Left ventricle myocardium inferior (tissue), 1 donor: ENCODE results near the gene S100A12. TPM values are rescaled to one million over a fixed set of nuclear protein-coding genes. Genes with fewer than 3 reads are reported as not detected.
"Not testable (repeated sequence)": the region's sequence is repeated elsewhere in the genome, so short reads cannot be mapped to it uniquely, and the experiment has no call there.

Experiments
- DNase-seq: peaks from one replicate; pipeline ENCODE4 v3.0.0-alpha.2; 2020
- H3K27ac ChIP-seq: fragments of 200-600 bp; replicated peaks from 2 replicates; pipeline ENCODE4 v1.8.0; 2021
- H3K27me3 ChIP-seq: fragments of 200-600 bp; 2 replicates; pipeline ENCODE4 v1.8.0; 2021; ENCODE audit warnings: low read depth
- H3K36me3 ChIP-seq: fragments of 200-600 bp; 2 replicates; pipeline ENCODE4 v1.8.0; 2021
- H3K4me1 ChIP-seq: fragments of 200-600 bp; 2 replicates; pipeline ENCODE4 v1.8.0; 2021
- H3K4me3 ChIP-seq: fragments of 200-600 bp; 2 replicates; pipeline ENCODE4 v1.8.0; 2021; ENCODE audit warnings: mild to moderate bottlenecking, moderate library complexity
- H3K9me3 ChIP-seq: fragments of 200-600 bp; replicated peaks from 2 replicates; pipeline ENCODE4 v1.8.0; 2021
- CTCF ChIP-seq: fragments of 200-600 bp; IDR thresholded peaks from 2 replicates; pipeline ENCODE4 v1.8.0; 2021; ENCODE audit warnings: antibody characterized with exemption, mild to moderate bottlenecking, borderline replicate concordance
- intact Hi-C: fragments of 100-400 bp; cut with micrococcal nuclease; formaldehyde crosslinking; loops from one replicate; pipeline ENCODE4 v1.11.0; 2022
- long read RNA-seq: library from polyadenylated mRNA; unstranded; transcript quantifications from one replicate; pipeline ENCODE4 v2.0.0, GENCODE V29; 2021
- total RNA-seq: library from RNA; stranded (reverse); fragmentation: NEBNext Ultra II Directional; extraction: Animal tissue kit (Norgen Biotek cat#: 25700); gene quantifications from one replicate; pipeline ENCODE4 v1.2.1, GENCODE V29; 2021
- donor health status: DM: no; HTN: yes; CAD: no; lungs with severe emphysema.

The S100A12 gene
- 2.3 TPM for total RNA-seq
- long read RNA-seq: 0 reads

DNA sequence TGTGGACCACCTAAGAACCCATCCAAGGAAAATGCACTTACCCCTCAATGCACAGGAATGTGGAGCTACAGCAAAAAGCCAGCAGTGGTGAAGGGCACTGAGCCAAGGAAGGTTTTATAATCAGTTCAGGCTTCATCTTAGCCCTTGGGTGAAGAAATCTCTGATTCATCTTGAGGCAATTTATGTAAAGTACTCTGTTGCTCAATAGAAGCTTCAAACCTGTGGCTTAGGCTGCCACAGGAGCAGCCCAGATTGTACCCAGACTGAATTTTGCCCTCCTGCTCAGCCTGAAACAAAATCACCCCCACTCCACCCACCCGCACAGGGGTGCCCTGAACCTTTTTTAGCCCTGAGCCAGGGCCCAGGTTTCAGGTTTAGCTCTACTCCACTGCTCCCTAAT lies at the start of gene S100A12:
Gene S100A12, minus strand, starts transcription at position 111 of the 400 bp plus-strand sequence. CDS start 1,029 bp downstream, outside the sequence.
- intact Hi-C loops: no loop called here
- Histone ChIP-seq H3K36me3 (no peaks in the 10 kb centered on the region), H3K4me1 (no peaks in the 10 kb centered on the region), H3K27ac (no peak within 1 kb of the TSS), H3K27me3 (peaks cover 25% of the 10 kb centered on the region), H3K4me3 (no peak within 1 kb of the TSS), H3K9me3 (peaks cover 3% of the 10 kb centered on the region)
- no peak for TF ChIP-seq CTCF
- DNase-seq: no peak

- Histone ChIP-seq H3K4me3 (no peak overlapping the region), H3K9me3 (no peaks in the 10 kb centered on the region), H3K27ac (no peak overlapping the region), H3K36me3 (no peaks in the 10 kb centered on the region), H3K27me3 (peaks cover 64% of the 10 kb centered on the region), H3K4me1 (no peaks in the 10 kb centered on the region)
- peak; percentile 67 for DNase-seq
- no peak for TF ChIP-seq CTCF
- intact Hi-C loops: no loop called here
Observed at GRCh38 chr1:153422450-153423068, 47.1 kb upstream of the S100A12 start.

- no peaks in the 10 kb centered on the region for H3K4me1 ChIP-seq
- H3K9me3 ChIP-seq: no peaks in the 10 kb centered on the region
- intact Hi-C loops: no loop called here
- peaks cover 49% of the 10 kb centered on the region for H3K27me3 ChIP-seq
- DNase-seq: no peak
- no peak for TF ChIP-seq CTCF
- no peak overlapping the region for H3K27ac ChIP-seq
- no peaks in the 10 kb centered on the region for H3K36me3 ChIP-seq
- H3K4me3 ChIP-seq: no peak overlapping the region
Observed at GRCh38 chr1:153420306-153420705, 44.9 kb upstream of the S100A12 start.

DNA sequence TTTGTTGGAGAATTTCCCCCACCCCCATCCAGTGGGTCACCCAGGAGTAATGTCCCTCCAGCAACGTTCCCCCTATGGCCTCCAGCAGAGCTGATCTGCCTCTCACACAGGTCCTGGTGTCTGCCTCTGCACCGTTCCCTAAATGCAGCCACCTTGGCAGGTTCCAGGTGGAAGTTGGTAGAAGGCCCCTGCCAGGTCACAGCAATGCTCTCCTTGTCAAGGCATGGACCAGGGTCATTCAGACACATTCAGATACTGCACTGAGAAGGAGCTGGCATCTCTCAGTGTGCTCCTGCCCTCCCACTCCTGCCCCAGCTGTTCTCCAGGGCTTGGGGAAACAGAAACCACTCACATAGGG lies 44.0 kb upstream of the S100A12 start:
- H3K36me3 ChIP-seq, DNase-seq, H3K4me3 ChIP-seq, H3K9me3 ChIP-seq, H3K4me1 ChIP-seq, H3K27ac ChIP-seq, intact Hi-C loops: not testable (repeated sequence)
- peaks cover 44% of the 10 kb centered on the region for H3K27me3 ChIP-seq

- intact Hi-C loops: not testable (repeated sequence)
Observed at GRCh38 chr1:153418758-153419435, 43.5 kb upstream of the S100A12 start.

DNA sequence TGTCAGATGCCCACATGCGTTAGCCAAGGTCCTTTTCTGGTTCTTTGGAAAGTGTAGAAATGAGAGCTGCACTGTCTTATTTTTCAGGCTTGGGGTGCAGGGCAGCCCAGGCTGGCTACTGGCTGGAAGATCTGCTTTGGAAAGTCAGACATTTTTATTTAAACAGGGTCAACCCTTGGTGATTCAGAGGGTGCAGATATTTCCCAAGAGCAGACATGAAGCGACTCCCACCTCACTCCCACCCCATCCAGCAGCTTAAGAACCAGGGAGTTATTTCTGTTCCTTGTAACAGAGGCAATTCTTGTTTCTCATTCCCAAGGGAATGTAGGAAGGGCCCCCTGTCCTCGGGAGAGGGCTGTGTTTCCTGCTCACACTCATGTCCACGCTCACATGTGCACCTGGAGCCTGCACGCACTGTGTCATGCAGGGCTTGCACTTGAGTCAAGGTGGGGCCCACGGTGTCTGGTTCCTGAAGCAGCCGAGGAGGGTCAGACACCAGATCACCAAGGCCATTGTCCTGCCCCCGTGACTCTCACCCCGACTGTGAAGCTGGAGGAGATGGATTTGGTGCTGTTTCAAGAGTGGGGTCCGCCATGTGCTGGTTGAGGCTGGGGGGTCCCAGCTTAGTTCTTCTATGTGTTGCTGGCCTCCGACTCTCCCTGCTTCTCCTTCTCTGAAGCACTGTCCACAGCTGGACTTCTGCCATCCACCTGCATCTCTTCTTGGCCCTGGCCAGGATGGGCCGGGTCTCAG lies 41.9 kb upstream of the S100A12 start:
- no peaks in the 10 kb centered on the region for H3K4me1 ChIP-seq
- TF ChIP-seq CTCF: no peak
- H3K27me3 ChIP-seq: peaks cover 35% of the 10 kb centered on the region
- peaks cover 12% of the 10 kb centered on the region for H3K9me3 ChIP-seq
- H3K36me3 ChIP-seq: no peaks in the 10 kb centered on the region
- no peak overlapping the region for H3K27ac ChIP-seq
- no peak overlapping the region for H3K4me3 ChIP-seq
- DNase-seq: no peak
- intact Hi-C loops: no loop called here

More at GRCh38 chr1:153418758-153419435, 43.5 kb upstream of the S100A12 start:
- not testable (repeated sequence) for DNase-seq, H3K4me3 ChIP-seq, H3K4me1 ChIP-seq, H3K27ac ChIP-seq, H3K9me3 ChIP-seq, H3K36me3 ChIP-seq
- peaks cover 39% of the 10 kb centered on the region for H3K27me3 ChIP-seq
